Fibroblast of mammary gland (primary cell): ENCODE data around the gene CISD1.
A peak's percentile ranks its signal among the peaks of the same experiment; 100 is the strongest.

Experiments
- DNase-seq: peaks from one replicate; pipeline ENCODE4 v3.0.0-alpha.2; 2010; ENCODE audit warnings: low read depth
- H3K4me3 ChIP-seq: 2 replicates; pipeline ENCODE4 v1.5.1; 2011; ENCODE audit warnings: low read depth, mild to moderate bottlenecking, low read length, moderate library complexity; ENCODE audit not compliant: control insufficient read depth
- TF ChIP-seq, protein P1 (sequence below): conservative IDR thresholded peaks from 2 replicates; pipeline ENCODE4 v1.5.1; 2011; ENCODE audit warnings: low read depth, low read length, inconsistent platforms; ENCODE audit not compliant: control insufficient read depth, insufficient read depth

Gene CISD1

DNA sequence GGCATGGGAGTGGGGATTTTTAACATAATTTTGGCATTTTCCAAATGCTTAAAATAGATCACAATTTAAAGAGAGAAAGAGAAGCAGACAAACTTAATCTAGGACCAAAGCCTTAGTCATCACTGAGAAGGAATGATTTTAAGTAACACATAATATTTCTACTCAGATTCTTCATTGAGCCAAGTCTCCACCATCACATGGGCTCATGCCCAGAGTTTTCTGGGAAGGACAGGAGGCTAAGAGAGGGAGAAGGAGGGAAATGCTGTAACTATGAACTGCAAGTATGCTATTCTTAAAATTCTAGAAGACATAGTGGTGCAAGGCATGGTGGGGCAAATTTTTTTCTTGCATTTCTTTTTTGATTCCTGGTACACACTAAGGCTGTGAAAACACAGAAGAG lies 42.1 kb downstream of the CISD1 start:
- no peak for DNase-seq
- TF ChIP-seq, protein P1, sequence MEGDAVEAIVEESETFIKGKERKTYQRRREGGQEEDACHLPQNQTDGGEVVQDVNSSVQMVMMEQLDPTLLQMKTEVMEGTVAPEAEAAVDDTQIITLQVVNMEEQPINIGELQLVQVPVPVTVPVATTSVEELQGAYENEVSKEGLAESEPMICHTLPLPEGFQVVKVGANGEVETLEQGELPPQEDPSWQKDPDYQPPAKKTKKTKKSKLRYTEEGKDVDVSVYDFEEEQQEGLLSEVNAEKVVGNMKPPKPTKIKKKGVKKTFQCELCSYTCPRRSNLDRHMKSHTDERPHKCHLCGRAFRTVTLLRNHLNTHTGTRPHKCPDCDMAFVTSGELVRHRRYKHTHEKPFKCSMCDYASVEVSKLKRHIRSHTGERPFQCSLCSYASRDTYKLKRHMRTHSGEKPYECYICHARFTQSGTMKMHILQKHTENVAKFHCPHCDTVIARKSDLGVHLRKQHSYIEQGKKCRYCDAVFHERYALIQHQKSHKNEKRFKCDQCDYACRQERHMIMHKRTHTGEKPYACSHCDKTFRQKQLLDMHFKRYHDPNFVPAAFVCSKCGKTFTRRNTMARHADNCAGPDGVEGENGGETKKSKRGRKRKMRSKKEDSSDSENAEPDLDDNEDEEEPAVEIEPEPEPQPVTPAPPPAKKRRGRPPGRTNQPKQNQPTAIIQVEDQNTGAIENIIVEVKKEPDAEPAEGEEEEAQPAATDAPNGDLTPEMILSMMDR = no peak
- no peak overlapping the region for H3K4me3 ChIP-seq

DNA sequence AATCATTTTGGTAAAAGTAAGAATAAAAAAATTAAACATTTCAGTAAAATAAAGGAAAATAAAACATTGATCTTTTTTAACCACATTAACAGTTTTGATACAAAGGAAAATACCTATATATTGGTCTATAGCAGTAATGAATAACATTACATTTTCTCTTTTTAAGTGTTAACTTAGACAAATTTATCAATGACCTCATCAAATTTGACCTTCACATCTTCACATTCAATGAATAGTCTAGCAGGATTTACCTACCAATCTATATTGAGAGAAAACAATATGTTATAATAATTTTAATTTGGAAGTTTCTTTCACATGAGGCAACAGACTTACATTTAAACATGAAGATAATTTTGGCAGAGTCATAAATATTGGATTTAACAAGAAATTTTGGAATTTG lies 47.9 kb downstream of the CISD1 start:
- TF ChIP-seq, protein P1 = no peak
- no peak for DNase-seq
- H3K4me3 ChIP-seq = no peak overlapping the region

DNA sequence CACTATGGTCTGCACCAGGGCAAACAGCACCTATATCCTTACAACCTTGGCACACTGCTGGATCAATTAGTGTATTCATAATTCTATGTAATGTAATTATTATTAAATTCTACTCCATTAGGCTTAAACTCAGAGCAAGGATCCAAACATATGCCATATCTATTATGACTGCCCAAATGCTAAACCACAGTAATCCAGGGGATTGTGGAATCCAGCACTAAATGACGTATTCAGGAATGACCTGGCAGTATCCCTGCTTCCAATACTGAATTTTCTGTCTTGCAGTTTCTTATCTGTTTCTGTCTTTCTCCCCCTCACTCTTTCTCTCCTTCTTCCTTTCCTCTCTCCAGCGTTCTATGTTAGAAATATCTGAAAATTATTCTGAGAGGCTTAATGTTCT lies 49.4 kb downstream of the CISD1 start:
- H3K4me3 ChIP-seq = no peak overlapping the region
- peak; percentile 48 for DNase-seq
- TF ChIP-seq, protein P1 = no peak

DNA sequence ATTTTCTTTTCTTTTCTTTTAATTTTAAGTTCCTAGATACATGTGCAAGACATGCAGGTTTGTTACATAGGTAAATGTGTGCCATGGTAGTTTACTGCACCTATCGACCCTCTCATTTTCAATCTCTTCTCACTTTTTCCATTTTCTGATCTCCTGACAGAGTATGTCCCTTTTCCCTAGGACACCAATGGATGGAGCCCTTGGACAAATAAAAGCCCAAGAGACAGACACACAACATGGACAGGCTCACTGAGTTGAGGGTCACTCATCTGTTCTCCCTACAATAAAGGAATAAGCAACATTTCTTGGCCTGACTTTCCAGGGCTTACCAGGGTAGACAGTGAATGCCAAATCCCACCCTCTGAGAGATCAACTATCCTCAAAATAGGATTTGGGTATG lies 50.6 kb downstream of the CISD1 start:
- H3K4me3 ChIP-seq = no peak overlapping the region
- TF ChIP-seq, protein P1 = no peak
- DNase-seq = peak; percentile 7

DNA sequence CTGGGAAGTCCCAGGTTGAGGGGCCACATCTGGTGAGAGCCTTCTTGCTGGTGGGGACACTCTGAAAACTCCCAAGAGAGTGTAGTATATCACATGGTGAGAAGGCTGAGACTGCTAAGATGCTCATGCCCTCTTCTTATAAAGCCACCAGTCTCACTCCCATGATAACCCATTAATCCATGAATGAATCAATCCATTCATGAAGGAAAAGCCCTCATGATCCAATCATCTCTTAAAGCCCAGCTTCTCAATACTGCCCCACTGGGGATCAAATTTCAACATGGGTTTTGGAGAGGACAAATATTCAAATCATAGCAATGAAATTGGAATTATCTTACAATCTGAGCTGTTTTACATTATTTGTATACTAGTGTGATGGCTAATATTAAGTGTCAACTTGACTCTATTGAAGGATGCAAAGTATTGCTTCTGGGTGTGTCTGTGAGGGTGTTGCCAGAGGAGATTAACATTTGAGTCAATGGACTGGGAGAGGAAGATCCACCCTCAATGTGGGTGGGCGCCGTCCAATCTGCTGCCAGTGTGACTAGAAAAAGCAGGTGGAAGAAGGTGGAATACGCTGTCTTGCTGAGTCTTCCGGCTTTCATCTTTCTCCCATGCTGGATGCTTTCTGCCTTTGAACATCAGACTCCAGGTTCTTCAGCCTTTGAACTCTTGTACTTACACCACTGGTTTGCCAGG lies 51.5 kb downstream of the CISD1 start:
- TF ChIP-seq, protein P1 = no peak
- no peak for DNase-seq
- H3K4me3 ChIP-seq = no peak overlapping the region

DNA sequence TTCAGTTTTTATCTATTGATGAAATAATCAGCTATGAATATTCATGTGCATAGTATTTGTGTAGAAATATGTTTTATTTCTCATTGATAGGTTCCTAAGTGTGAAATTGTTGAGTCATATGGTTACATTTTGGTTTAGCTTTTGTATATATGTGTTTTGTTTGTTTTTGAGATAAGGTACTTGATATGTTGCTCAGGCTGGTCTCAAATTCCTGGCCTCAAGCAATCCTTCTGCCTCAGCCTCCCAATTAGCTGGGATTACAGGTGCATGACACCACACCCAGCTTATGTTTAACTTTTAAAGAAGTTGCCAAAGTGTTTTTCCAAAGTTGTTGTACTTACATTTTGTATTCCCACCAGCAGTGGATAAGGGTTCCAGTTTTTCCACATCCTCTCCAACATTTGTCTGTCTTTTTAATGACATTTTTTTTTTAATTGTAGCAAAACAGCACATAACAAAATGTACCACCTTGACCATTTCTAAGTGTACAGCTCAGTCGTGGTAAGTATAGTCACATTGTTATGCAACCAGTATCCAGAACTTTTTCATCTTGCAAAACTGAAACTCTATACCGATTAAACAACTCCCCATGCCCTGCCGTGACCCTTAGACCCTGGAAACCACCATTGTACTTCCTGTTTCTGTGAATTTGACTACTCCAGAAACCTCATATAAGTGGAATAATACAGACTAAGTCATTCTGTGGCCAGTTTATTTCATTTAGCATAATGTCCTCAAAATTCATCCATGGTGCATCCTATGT lies 53.3 kb downstream of the CISD1 start:
- peak; percentile 36 for DNase-seq
- TF ChIP-seq, protein P1 = no peak
- H3K4me3 ChIP-seq = no peak overlapping the region
